Vagina (tissue), 2 donors: Measurements from ENCODE around the gene RSPO1. TPM values are rescaled to one million over a fixed set of nuclear protein-coding genes. Genes with fewer than 3 reads are reported as not detected.

Experiments
- DNase-seq, 2 donors: peaks; one replicate each; pipeline ENCODE4 v3.0.0-alpha.2; 2017; ENCODE audit errors: extremely low spot score in 2 of 2
- H3K27ac ChIP-seq: fragments of 200-600 bp; sonication (generic); one replicate; pipeline ENCODE4 v1.5.1; 2019
- H3K27me3 ChIP-seq: fragments of 200-600 bp; sonication (generic); one replicate; pipeline ENCODE4 v1.5.1; 2019
- H3K36me3 ChIP-seq, 2 donors: fragments of 200-600 bp; sonication (generic); one replicate each; pipeline ENCODE4 v1.5.1; 2017 to 2019
- H3K4me1 ChIP-seq: fragments of 200-600 bp; sonication (generic); one replicate; pipeline ENCODE4 v1.5.1; 2019
- H3K4me3 ChIP-seq, 2 donors: fragments of 200-600 bp; sonication (generic); 1 replicate in 1 of 2; 2 replicates in 1 of 2; pipeline ENCODE4 v1.5.1; 2016 to 2019
- H3K9me3 ChIP-seq: fragments of 200-600 bp; sonication (generic); one replicate; pipeline ENCODE4 v1.5.1; 2019
- CTCF ChIP-seq, 3 experiments: fragments of 450-650 bp in 2 of 3; fragments of 200-600 bp in 1 of 3; sonication (generic) in 1 of 3; IDR thresholded peaks; one replicate each; pipeline ENCODE4 v1.5.1; 2017 to 2019; ENCODE audit warnings: antibody characterized with exemption in 3 of 3, mild to moderate bottlenecking in 2 of 3, moderate library complexity in 2 of 3
- POLR2A ChIP-seq, 2 donors: fragments of 450-650 bp; IDR thresholded peaks; one replicate each; pipeline ENCODE4 v1.6.1; 2017; ENCODE audit warnings: antibody characterized with exemption in 2 of 2, mild to moderate bottlenecking in 2 of 2, moderate library complexity in 2 of 2
- POLR2AphosphoS5 ChIP-seq, 2 donors: sonication (generic); formaldehyde crosslinking; IDR thresholded peaks; one replicate each; pipeline ENCODE4 v1.9.0; 2017; ENCODE audit warnings: antibody characterized with exemption in 2 of 2, mild to moderate bottlenecking in 2 of 2, low read depth in 1 of 2; ENCODE audit not compliant: insufficient read depth in 1 of 2
- intact Hi-C: fragments of 100-400 bp; cut with DNase I; formaldehyde crosslinking; loops from one replicate; pipeline ENCODE4 v1.15.1; 2023
- total RNA-seq: library from RNA; depleted of rRNA; stranded (reverse); fragments of >200 nt; gene quantifications from one replicate; pipeline ENCODE4 v1.2.3, GENCODE V29; 2016

Gene RSPO1
- total RNA-seq, 1 donor from 2014 or later: 23.3 TPM

- DNase-seq: no peak
- peaks cover 0 to 77% of the 10 kb centered on the region in 2 donors for H3K36me3 ChIP-seq
- H3K4me3 ChIP-seq: no peak overlapping the region
- no peaks in the 10 kb centered on the region for H3K9me3 ChIP-seq
- TF ChIP-seq CTCF (IDR thresholded peaks at IDR 0.05) (no peak), POLR2A (IDR thresholded peaks at IDR 0.05) (no peak)
- intact Hi-C loops: no loop called here
- no peaks in the 10 kb centered on the region for H3K27me3 ChIP-seq
- no peaks in the 10 kb centered on the region for H3K4me1 ChIP-seq
- H3K27ac ChIP-seq: no peak overlapping the region
Measured at GRCh38 chr1:37574834-37575480, 59.7 kb downstream of the RSPO1 start.

- no peak for TF ChIP-seq POLR2AphosphoS5 (IDR thresholded peaks at IDR 0.05; ENCODE audit: insufficient read depth in 1 of 2, low read depth in 1 of 2)
- TF ChIP-seq CTCF (IDR thresholded peaks at IDR 0.05): no peak
- TF ChIP-seq POLR2A (IDR thresholded peaks at IDR 0.05): no peak
Measured at GRCh38 chr1:37570528-37571334, 64.0 kb downstream of the RSPO1 start.

GRCh38 chr1:37567023-37567422, 67.7 kb downstream of the RSPO1 start:
- DNase-seq: no peak
- intact Hi-C loops: no loop called here
- H3K9me3 ChIP-seq: no peaks in the 10 kb centered on the region
- no peak overlapping the region for H3K27ac ChIP-seq
- H3K4me1 ChIP-seq: no peaks in the 10 kb centered on the region
- peaks cover 0 to 65% of the 10 kb centered on the region in 2 donors for H3K36me3 ChIP-seq
- no peaks in the 10 kb centered on the region for H3K27me3 ChIP-seq
- TF ChIP-seq POLR2A (IDR thresholded peaks at IDR 0.05) (no peak), POLR2AphosphoS5 (IDR thresholded peaks at IDR 0.05; ENCODE audit: insufficient read depth in 1 of 2, low read depth in 1 of 2) (no peak), CTCF (IDR thresholded peaks at IDR 0.05) (no peak)
- H3K4me3 ChIP-seq: no peak overlapping the region

More at GRCh38 chr1:37570528-37571334, 64.0 kb downstream of the RSPO1 start:
- H3K4me1 ChIP-seq: no peaks in the 10 kb centered on the region
- H3K9me3 ChIP-seq: no peaks in the 10 kb centered on the region
- intact Hi-C loops: no loop called here
- no peak overlapping the region for H3K27ac ChIP-seq
- no peaks in the 10 kb centered on the region for H3K27me3 ChIP-seq
- DNase-seq: no peak
- no peak overlapping the region for H3K4me3 ChIP-seq
- peaks cover 0 to 86% of the 10 kb centered on the region in 2 donors for H3K36me3 ChIP-seq

GRCh38 chr1:37564892-37565291, 69.8 kb downstream of the RSPO1 start:
- no peak for TF ChIP-seq CTCF (IDR thresholded peaks at IDR 0.05)
- no peak for TF ChIP-seq POLR2AphosphoS5 (IDR thresholded peaks at IDR 0.05; ENCODE audit: insufficient read depth in 1 of 2, low read depth in 1 of 2)
- no peak for TF ChIP-seq POLR2A (IDR thresholded peaks at IDR 0.05)
- H3K4me3 ChIP-seq: no peak overlapping the region
- H3K4me1 ChIP-seq: no peaks in the 10 kb centered on the region
- peaks cover 0 to 55% of the 10 kb centered on the region in 2 donors for H3K36me3 ChIP-seq
- H3K9me3 ChIP-seq: no peaks in the 10 kb centered on the region
- no peak for DNase-seq
- intact Hi-C loops: no loop called here
- H3K27me3 ChIP-seq: no peaks in the 10 kb centered on the region
- H3K27ac ChIP-seq: no peak overlapping the region

- intact Hi-C loops: no loop called here
- Histone ChIP-seq H3K27me3 (no peaks in the 10 kb centered on the region), H3K9me3 (no peaks in the 10 kb centered on the region), H3K27ac (no peak overlapping the region), H3K4me3 (no peak overlapping the region), H3K4me1 (no peaks in the 10 kb centered on the region), H3K36me3 (peaks cover 0 to 38% of the 10 kb centered on the region in 2 donors)
- TF ChIP-seq POLR2AphosphoS5 (IDR thresholded peaks at IDR 0.05; ENCODE audit: insufficient read depth in 1 of 2, low read depth in 1 of 2): no peak
- no peak for DNase-seq
Measured at GRCh38 chr1:37562984-37563383, 71.7 kb downstream of the RSPO1 start.

Other genes starting within 250 kb of the RSPO1 start
- 51.6 TPM for gene ZC3H12A, start 160.3 kb downstream of the RSPO1 start, total RNA-seq
- 54.5 TPM for gene MEAF6, start 120.1 kb downstream of the RSPO1 start, total RNA-seq
- gene SNIP1, start 80.6 kb downstream of the RSPO1 start, total RNA-seq: 16.5 TPM
- 4.7 TPM for gene DNALI1, start 78.0 kb downstream of the RSPO1 start, total RNA-seq
- gene GNL2, start 39.0 kb downstream of the RSPO1 start, total RNA-seq: 62.1 TPM
- 2.2 TPM for gene CDCA8, start 57.6 kb upstream of the RSPO1 start, total RNA-seq
- gene EPHA10, start 130.2 kb upstream of the RSPO1 start, total RNA-seq: 0.25 TPM
- 3.2 TPM for gene MANEAL, start 159.0 kb upstream of the RSPO1 start, total RNA-seq
- gene C1orf122, start 172.9 kb upstream of the RSPO1 start, total RNA-seq: 51.8 TPM
- 9.1 TPM for gene YRDC, start 173.3 kb upstream of the RSPO1 start, total RNA-seq
- gene MTF1, start 224.7 kb upstream of the RSPO1 start, total RNA-seq: 9.3 TPM